Measurements from ENCODE around the gene ZFAND3. TPM values are rescaled to one million over a fixed set of nuclear protein-coding genes. Genes with fewer than 3 reads are reported as not detected.

The ZFAND3 gene
- total RNA-seq, 2 experiments from 2014 or later = 8.3 to 33.8 TPM

DNA sequence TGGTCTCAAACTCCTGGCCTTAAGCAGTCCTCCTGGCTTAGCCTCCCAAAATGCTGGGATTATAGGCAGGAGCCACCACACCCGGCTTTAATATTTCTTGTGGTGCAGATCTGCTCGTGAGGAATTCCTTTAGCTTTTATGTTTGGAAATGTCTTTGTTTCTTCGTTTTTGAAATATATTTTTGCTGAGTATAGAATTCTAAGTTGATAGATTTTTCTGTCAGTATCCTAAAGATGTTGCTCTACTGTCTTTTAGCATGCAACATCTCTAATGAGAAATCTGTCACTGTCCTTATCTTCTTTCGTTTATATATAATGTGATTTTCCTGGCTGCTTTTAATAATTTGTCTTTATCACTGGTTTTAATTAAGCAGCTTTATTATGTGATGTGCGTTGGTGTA, 75.1 kb downstream of the ZFAND3 start:
- Histone ChIP-seq H3K9me3 (ENCODE audit: low read length) (0 out of 2 replicates have a peak, but pooled peaks cover 3% of the 10 kb centered on the region), H3K4me1 (ENCODE audit: insufficient read depth, low read length, poor library complexity, severe bottlenecking) (peaks cover 13% of the 10 kb centered on the region), H3K79me2 (ENCODE audit: insufficient read depth, low read depth, low read length) (no peaks in the 10 kb centered on the region), H3K4me2 (ENCODE audit: low read length) (no peak overlapping the region), H3K36me3 (ENCODE audit: insufficient read depth, low read length) (no peaks in the 10 kb centered on the region), H4K20me1 (ENCODE audit: insufficient read depth, low read length) (no peaks in the 10 kb centered on the region), H2AFZ (ENCODE audit: low read length) (no peak overlapping the region), H3K9me2 (ENCODE audit: insufficient read depth, low read length) (no peaks in the 10 kb centered on the region), H3K27ac (ENCODE audit: low read depth, low read length, poor library complexity, severe bottlenecking) (no peak overlapping the region), H3K4me3 (ENCODE audit: low read depth, low read length, poor library complexity, severe bottlenecking) (no peak overlapping the region)
- no peak for DNase-seq (ENCODE audit: low spot score)
- CTCF ChIA-PET (ENCODE audit: unreplicated experiment) = no interaction called here
- POLR2A ChIA-PET = no interaction called here
- no TSS peak for BruUV-seq (replicated peaks)
- no peak for TF ChIP-seq EZH2phosphoT487 (IDR thresholded peaks at IDR 0.05; ENCODE audit: borderline replicate concordance, low read depth, low read length)
- TF ChIP-seq, protein P1, sequence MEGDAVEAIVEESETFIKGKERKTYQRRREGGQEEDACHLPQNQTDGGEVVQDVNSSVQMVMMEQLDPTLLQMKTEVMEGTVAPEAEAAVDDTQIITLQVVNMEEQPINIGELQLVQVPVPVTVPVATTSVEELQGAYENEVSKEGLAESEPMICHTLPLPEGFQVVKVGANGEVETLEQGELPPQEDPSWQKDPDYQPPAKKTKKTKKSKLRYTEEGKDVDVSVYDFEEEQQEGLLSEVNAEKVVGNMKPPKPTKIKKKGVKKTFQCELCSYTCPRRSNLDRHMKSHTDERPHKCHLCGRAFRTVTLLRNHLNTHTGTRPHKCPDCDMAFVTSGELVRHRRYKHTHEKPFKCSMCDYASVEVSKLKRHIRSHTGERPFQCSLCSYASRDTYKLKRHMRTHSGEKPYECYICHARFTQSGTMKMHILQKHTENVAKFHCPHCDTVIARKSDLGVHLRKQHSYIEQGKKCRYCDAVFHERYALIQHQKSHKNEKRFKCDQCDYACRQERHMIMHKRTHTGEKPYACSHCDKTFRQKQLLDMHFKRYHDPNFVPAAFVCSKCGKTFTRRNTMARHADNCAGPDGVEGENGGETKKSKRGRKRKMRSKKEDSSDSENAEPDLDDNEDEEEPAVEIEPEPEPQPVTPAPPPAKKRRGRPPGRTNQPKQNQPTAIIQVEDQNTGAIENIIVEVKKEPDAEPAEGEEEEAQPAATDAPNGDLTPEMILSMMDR (conservative IDR thresholded peaks at IDR 0.05; ENCODE audit: low read length) = no peak
- intact Hi-C loops (cut with micrococcal nuclease; ENCODE audit: unreplicated experiment) = no loop called here

DNA sequence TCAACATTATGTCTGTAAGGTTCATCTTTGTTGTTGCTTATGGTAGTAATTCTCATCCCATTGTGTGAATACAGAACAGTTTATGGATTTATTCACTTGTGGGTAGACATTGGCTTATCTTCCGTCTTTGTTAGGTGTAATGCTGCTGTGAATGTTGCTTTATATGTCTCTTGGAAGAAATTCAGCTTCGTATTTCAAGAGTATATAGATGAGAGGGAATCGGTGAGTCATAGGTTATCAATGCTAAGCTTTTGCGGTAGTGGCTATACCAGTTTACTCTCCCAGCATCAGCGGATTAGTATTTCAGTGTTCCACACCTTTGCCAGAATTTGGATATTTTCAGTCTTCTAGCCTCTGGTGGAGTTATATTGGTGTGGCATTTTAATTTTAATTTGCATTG, 77.8 kb downstream of the ZFAND3 start:
- Histone ChIP-seq H3K36me3 (ENCODE audit: insufficient read depth, low read length) (no peaks in the 10 kb centered on the region), H4K20me1 (ENCODE audit: insufficient read depth, low read length) (peaks cover 6% of the 10 kb centered on the region; the same call in 1 of the 2 replicates), H3K27ac (ENCODE audit: low read depth, low read length, poor library complexity, severe bottlenecking) (no peak overlapping the region), H3K79me2 (ENCODE audit: insufficient read depth, low read depth, low read length) (no peaks in the 10 kb centered on the region; the same call in 1 of the 2 replicates), H3K4me2 (ENCODE audit: low read length) (no peak overlapping the region), H3K4me1 (ENCODE audit: insufficient read depth, low read length, poor library complexity, severe bottlenecking) (peaks cover 13% of the 10 kb centered on the region), H2AFZ (ENCODE audit: low read length) (no peak overlapping the region), H3K9me2 (ENCODE audit: insufficient read depth, low read length) (no peaks in the 10 kb centered on the region), H3K9me3 (ENCODE audit: low read length) (0 out of 2 replicates have a peak, but pooled peaks cover 3% of the 10 kb centered on the region), H3K4me3 (ENCODE audit: low read depth, low read length, poor library complexity, severe bottlenecking) (no peak overlapping the region)
- POLR2A ChIA-PET = no interaction called here
- DNase-seq (ENCODE audit: low spot score) = no peak
- CTCF ChIA-PET (ENCODE audit: unreplicated experiment) = no interaction called here
- intact Hi-C loops (cut with micrococcal nuclease; ENCODE audit: unreplicated experiment) = no loop called here
- no TSS peak for BruUV-seq (replicated peaks)
- TF ChIP-seq EZH2phosphoT487 (IDR thresholded peaks at IDR 0.05; ENCODE audit: borderline replicate concordance, low read depth, low read length) = no peak
- TF ChIP-seq, protein P1 (conservative IDR thresholded peaks at IDR 0.05; ENCODE audit: low read length) = no peak

DNA sequence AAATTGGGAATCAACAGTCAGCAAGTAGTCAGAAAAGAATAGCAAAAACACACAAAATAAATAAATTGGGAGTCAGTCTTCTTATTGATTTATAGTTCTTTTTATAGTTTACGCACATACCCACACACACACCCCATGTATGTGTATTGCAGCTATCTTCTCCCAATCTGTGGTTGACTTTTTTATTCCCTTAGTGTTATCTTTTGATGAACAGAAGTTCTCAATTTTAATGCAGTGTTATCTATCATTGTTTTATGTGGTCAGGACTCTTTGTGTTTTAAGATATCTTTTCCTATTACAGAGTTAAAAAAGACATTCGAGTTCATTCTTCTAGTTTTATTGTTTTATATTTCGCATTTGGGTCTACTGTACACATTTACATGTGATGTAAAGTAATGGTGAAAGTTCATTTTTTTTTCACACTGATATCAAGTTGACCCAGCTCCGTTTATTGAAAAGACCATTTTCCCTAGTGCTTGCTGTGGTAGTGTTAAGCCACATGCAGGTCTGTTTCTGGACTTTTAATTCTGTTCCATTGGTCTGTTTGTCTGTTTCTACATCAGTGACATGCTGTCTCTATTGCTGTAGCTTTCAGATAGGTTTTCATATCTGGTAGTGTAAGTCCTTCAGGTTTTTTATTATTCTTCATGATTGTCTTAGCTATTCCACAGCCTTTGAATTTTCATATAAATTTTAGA, 78.4 kb downstream of the ZFAND3 start:
- no TSS peak for BruUV-seq (replicated peaks)
- ChIA-PET POLR2A (interaction anchor here (0.9 kb wide), 1 partner anchor 11 kb away, joined by 3 read pairs; no protein-coding TSS in a partner anchor), CTCF (ENCODE audit: unreplicated experiment) (no interaction called here)
- 0 out of 2 replicates have a peak, but pooled peaks cover 3% of the 10 kb centered on the region for H3K9me3 ChIP-seq (ENCODE audit: low read length)
- TF ChIP-seq EZH2phosphoT487 (IDR thresholded peaks at IDR 0.05; ENCODE audit: borderline replicate concordance, low read depth, low read length) = no peak
- TF ChIP-seq, protein P1 (conservative IDR thresholded peaks at IDR 0.05; ENCODE audit: low read length) = no peak
- H3K9me2 ChIP-seq (ENCODE audit: insufficient read depth, low read length) = no peaks in the 10 kb centered on the region
- intact Hi-C loops (cut with micrococcal nuclease; ENCODE audit: unreplicated experiment) = no loop called here
- no peaks in the 10 kb centered on the region for H3K36me3 ChIP-seq (ENCODE audit: insufficient read depth, low read length)
- H3K4me1 ChIP-seq (ENCODE audit: insufficient read depth, low read length, poor library complexity, severe bottlenecking) = peaks cover 12% of the 10 kb centered on the region
- no peak for DNase-seq (ENCODE audit: low spot score)
- H2AFZ ChIP-seq (ENCODE audit: low read length) = no peak overlapping the region
- no peaks in the 10 kb centered on the region; the same call in 1 of the 2 replicates for H3K79me2 ChIP-seq (ENCODE audit: insufficient read depth, low read depth, low read length)
- no peak overlapping the region for H3K27ac ChIP-seq (ENCODE audit: low read depth, low read length, poor library complexity, severe bottlenecking)
- peaks cover 6% of the 10 kb centered on the region; the same call in 1 of the 2 replicates for H4K20me1 ChIP-seq (ENCODE audit: insufficient read depth, low read length)
- no peak overlapping the region for H3K4me3 ChIP-seq (ENCODE audit: low read depth, low read length, poor library complexity, severe bottlenecking)
- H3K4me2 ChIP-seq (ENCODE audit: low read length) = no peak overlapping the region

All from OCI-LY7 (cell line).